NT2/D1 (cell line): ENCODE data around the gene ULBP1.
"Not testable (repeated sequence)": the region's sequence is repeated elsewhere in the genome, so short reads cannot be mapped to it uniquely, and the experiment has no call there.

ENCODE experiments used
- SUZ12 ChIP-seq: IDR thresholded peaks from 2 replicates; pipeline ENCODE4 v1.6.1; 2011; ENCODE audit not compliant: insufficient read length, insufficient read depth; ENCODE audit errors: extremely low read depth
- ZNF274 ChIP-seq: IDR thresholded peaks from 2 replicates; pipeline ENCODE4 v1.6.1; 2011; ENCODE audit warnings: mild to moderate bottlenecking, low read depth, low read length

DNA sequence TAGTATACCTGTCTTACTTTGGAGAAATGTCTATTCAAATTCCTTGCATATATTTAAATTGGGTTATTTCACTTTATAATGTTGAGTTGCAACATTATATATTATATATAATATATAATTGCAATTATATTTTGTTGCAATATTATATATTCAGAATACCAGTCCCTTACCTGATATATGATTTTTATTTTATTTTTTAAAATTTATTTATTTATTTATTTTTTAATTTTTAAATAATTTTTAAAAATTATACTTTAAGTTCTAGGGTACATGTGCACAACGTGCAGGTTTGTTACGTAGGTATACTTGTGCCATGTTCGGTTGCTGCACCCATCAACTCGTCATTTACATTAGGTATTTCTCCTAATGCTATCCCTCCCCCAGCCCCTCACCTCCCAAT, 36.7 kb upstream of the ULBP1 start:
- TF ChIP-seq SUZ12, ZNF274: not testable (repeated sequence)
